RCC 7860 (cell line): ENCODE data around the gene RGL2.
"Not testable (repeated sequence)": the region's sequence is repeated elsewhere in the genome, so short reads cannot be mapped to it uniquely, and the experiment has no call there.

Experiments
- DNase-seq: peaks from one replicate; pipeline ENCODE4 v3.0.0-alpha.2; 2015; ENCODE audit warnings: low spot score
- FAIRE-seq: peaks from 2 replicates; lab custom pipeline; 2012; peaks lifted over from hg19 to GRCh38; lab: Jason Lieb, UNC

The RGL2 gene

GRCh38 chr6:33298773-33299236, at the start of gene RGL2:
TSS of gene RGL2 (minus strand) at chr6:33298942. CDS start at chr6:33298610, 332 bp downstream.
- DNase-seq: peak; percentile 14
- no peak for FAIRE-seq

- DNase-seq (no peak), FAIRE-seq (no peak)
Measured at GRCh38 chr6:33347816-33348215, 49.1 kb upstream of the RGL2 start.

GRCh38 chr6:33346972-33347371, 48.2 kb upstream of the RGL2 start:
- FAIRE-seq, DNase-seq: not testable (repeated sequence)

GRCh38 chr6:33344701-33345697, 46.3 kb upstream of the RGL2 start:
- no peak for FAIRE-seq
- DNase-seq: peak; percentile 47

GRCh38 chr6:33343953-33344611, 45.3 kb upstream of the RGL2 start:
- DNase-seq (no peak), FAIRE-seq (no peak)

GRCh38 chr6:33343606-33343952, 44.8 kb upstream of the RGL2 start:
- not testable (repeated sequence) for FAIRE-seq

GRCh38 chr6:33339193-33339592, 40.5 kb upstream of the RGL2 start:
- no peak for DNase-seq
- no peak for FAIRE-seq

More at GRCh38 chr6:33343606-33343952, 44.8 kb upstream of the RGL2 start:
- DNase-seq: not testable (repeated sequence)

GRCh38 chr6:33336495-33336894, 37.8 kb upstream of the RGL2 start:
- FAIRE-seq (no peak), DNase-seq (no peak)

- no peak for DNase-seq
- FAIRE-seq: no peak
Measured at GRCh38 chr6:33335916-33336315, 37.2 kb upstream of the RGL2 start.

- no peak for FAIRE-seq
Measured at GRCh38 chr6:33333666-33334065, 34.9 kb upstream of the RGL2 start.

GRCh38 chr6:33330736-33331135, 32.0 kb upstream of the RGL2 start:
- FAIRE-seq (no peak), DNase-seq (no peak)

More at GRCh38 chr6:33333666-33334065, 34.9 kb upstream of the RGL2 start:
- DNase-seq: no peak

- DNase-seq: no peak
- no peak for FAIRE-seq
Measured at GRCh38 chr6:33329058-33329457, 30.3 kb upstream of the RGL2 start.

GRCh38 chr6:33324125-33324524, 25.4 kb upstream of the RGL2 start:
- DNase-seq (no peak), FAIRE-seq (no peak)

GRCh38 chr6:33323623-33323948, 24.8 kb upstream of the RGL2 start:
- FAIRE-seq (no peak), DNase-seq (no peak)

GRCh38 chr6:33321227-33321626, 22.5 kb upstream of the RGL2 start:
- DNase-seq (no peak), FAIRE-seq (no peak)

- DNase-seq: peak; percentile 23
Measured at GRCh38 chr6:33320315-33321181, 21.8 kb upstream of the RGL2 start.

GRCh38 chr6:33319939-33320314, 21.2 kb upstream of the RGL2 start:
- no peak for FAIRE-seq

More at GRCh38 chr6:33320315-33321181, 21.8 kb upstream of the RGL2 start:
- FAIRE-seq: no peak

GRCh38 chr6:33318426-33319073, 19.8 kb upstream of the RGL2 start:
- no peak for FAIRE-seq
- no peak for DNase-seq

More at GRCh38 chr6:33319939-33320314, 21.2 kb upstream of the RGL2 start:
- DNase-seq: no peak

GRCh38 chr6:33317669-33318425, 19.1 kb upstream of the RGL2 start, which contains the start of gene ZBTB22:
TSS of gene ZBTB22 (minus strand) at chr6:33317744. CDS start at chr6:33316916, 828 bp downstream.
- peak; percentile 84 for FAIRE-seq
- peak; percentile 88 for DNase-seq

GRCh38 chr6:33317419-33317668, 18.6 kb upstream of the RGL2 start:
- DNase-seq (no peak), FAIRE-seq (no peak)
